ENCODE results near the gene DPY30.

Gene DPY30

DNA sequence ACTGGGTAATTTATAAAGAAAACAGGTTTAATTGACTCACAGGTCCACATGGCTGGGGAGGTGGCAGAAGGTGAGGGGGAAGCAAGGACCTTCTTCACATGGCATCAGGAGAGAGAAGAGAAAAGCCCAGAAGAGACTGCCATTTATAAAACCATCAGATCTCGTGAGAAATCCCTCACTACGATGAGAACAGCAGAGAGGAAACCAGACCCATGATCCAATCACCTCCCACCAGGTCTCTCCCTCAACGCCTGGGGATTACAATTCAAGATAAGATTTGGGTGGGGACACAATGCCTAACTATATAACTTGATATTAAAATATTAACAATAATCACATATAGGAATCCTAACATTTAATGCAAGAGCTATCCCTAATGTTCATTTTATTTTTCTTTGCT, 60.6 kb downstream of the DPY30 start:
- DNase-seq (ENCODE audit: low read depth in 2 of 3, low spot score in 1 of 3) = no peak

DNA sequence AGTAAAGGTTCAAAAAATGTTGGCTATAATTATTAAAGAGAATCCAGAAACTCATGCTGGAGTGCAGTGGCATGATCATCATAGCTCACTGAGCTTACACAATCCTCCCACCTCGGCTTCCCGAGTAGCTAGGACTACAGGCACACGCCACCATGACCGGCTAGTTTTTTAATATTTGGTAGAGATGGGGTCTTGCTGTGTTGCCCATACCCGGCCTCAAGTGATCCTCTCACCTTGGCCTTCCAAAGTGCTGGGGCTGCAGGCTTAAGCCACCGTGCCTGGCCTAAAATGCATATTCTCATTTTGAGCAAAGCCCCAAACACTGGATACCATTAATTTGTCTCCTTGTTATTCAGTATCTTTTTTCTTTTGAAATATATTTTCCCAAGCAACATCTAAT, 61.2 kb downstream of the DPY30 start:
- DNase-seq (ENCODE audit: low read depth in 2 of 3, low spot score in 1 of 3) = no peak
